Loucy (cell line): ENCODE results near the gene PPP3CA.

ENCODE experiments used
- EZH2phosphoT487 ChIP-seq: fragments of 200-600 bp; IDR thresholded peaks from 2 replicates; pipeline ENCODE4 v1.6.1; 2018; ENCODE audit warnings: antibody characterized with exemption, mild to moderate bottlenecking, moderate library complexity, borderline replicate concordance
- TF ChIP-seq, protein P1 (sequence below): fragments of 200-600 bp; sonication (generic); conservative IDR thresholded peaks from 2 replicates; pipeline ENCODE4 v1.5.1; 2014; ENCODE audit warnings: mild to moderate bottlenecking, antibody characterized with exemption, low read length

DNA sequence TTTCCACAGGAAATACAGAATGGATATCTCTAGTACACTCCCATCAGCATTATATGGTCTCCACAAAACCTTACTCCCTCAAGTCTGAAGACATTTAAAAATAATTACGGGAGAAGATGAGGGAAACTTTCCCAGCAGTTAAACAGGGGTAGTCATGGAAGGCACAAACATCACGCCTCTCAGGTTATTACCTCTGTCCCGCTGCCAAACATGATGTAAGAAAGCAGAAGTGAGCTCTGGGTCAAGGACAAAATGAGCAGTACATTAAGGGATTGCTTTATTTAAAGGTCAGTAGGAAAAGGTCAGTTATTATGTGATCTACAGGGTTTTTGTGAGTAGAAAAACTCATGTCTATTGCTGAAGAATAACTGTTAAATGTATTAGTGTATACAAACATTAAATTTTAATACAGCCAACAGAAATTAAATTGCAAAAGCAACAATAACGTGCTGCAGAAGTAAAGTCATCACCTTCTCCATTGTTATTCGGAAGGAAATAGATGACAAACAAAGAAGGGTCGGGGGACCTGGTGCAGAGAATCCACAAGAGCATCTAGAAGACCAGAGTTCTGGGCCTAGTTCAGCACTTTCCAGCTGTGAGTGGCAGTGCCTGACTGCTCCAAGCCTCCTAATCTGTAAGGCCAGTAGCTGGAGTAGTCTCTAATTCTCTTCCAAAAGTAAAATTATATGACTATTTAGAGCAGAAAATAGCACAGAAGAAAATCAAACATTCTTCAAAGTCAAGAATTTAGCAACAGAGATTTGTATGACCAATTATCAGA, 171.2 kb downstream of the PPP3CA start:
- TF ChIP-seq, protein P1, sequence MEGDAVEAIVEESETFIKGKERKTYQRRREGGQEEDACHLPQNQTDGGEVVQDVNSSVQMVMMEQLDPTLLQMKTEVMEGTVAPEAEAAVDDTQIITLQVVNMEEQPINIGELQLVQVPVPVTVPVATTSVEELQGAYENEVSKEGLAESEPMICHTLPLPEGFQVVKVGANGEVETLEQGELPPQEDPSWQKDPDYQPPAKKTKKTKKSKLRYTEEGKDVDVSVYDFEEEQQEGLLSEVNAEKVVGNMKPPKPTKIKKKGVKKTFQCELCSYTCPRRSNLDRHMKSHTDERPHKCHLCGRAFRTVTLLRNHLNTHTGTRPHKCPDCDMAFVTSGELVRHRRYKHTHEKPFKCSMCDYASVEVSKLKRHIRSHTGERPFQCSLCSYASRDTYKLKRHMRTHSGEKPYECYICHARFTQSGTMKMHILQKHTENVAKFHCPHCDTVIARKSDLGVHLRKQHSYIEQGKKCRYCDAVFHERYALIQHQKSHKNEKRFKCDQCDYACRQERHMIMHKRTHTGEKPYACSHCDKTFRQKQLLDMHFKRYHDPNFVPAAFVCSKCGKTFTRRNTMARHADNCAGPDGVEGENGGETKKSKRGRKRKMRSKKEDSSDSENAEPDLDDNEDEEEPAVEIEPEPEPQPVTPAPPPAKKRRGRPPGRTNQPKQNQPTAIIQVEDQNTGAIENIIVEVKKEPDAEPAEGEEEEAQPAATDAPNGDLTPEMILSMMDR: no peak
- no peak for TF ChIP-seq EZH2phosphoT487
